ENCODE measurements around the gene POLR1D.
A peak's percentile ranks its signal among the peaks of the same experiment; 100 is the strongest.
"Not testable (repeated sequence)": the region's sequence is repeated elsewhere in the genome, so short reads cannot be mapped to it uniquely, and the experiment has no call there.

POLR1D gene

GRCh38 chr13:27617881-27618321 is 3.8 kb upstream of the POLR1D start:
- no peak for DNase-seq (ENCODE audit: low read depth)

GRCh38 chr13:27619093-27619727 is 2.5 kb upstream of the POLR1D start:
- DNase-seq (ENCODE audit: low read depth): no peak

- DNase-seq (ENCODE audit: low read depth): no peak
These were observed 1.8 kb upstream of the POLR1D start for GRCh38 chr13:27619728-27620376.

GRCh38 chr13:27620377-27621115 is 1.1 kb upstream of the POLR1D start, which contains the start of gene LNX2:
LNX2 (minus strand) TSS chr13:27620529; CDS start chr13:27581703, 38,826 bp downstream.
- DNase-seq (ENCODE audit: low read depth): peak; percentile 97

GRCh38 chr13:27621116-27621365 is 651 bp upstream of the POLR1D start:
- DNase-seq (ENCODE audit: low read depth): no peak

- no peak for DNase-seq (ENCODE audit: low read depth)
These were observed 569 bp downstream of the POLR1D start for GRCh38 chr13:27622102-27622820.

GRCh38 chr13:27622881-27623280 is 1.2 kb downstream of the POLR1D start:
- no peak for DNase-seq (ENCODE audit: low read depth)

- no peak for DNase-seq (ENCODE audit: low read depth)
These were observed 2.4 kb downstream of the POLR1D start for GRCh38 chr13:27624071-27624470.

- no peak for DNase-seq (ENCODE audit: low read depth)
These were observed 4.1 kb downstream of the POLR1D start for GRCh38 chr13:27625839-27626238.

- no peak for DNase-seq (ENCODE audit: low read depth)
These were observed 5.7 kb downstream of the POLR1D start for GRCh38 chr13:27627380-27627779.

- DNase-seq (ENCODE audit: low read depth): no peak
These were observed 6.4 kb downstream of the POLR1D start for GRCh38 chr13:27628081-27628480.

- not testable (repeated sequence) for DNase-seq (ENCODE audit: low read depth)
These were observed 7.1 kb downstream of the POLR1D start for GRCh38 chr13:27628766-27629165.

- DNase-seq (ENCODE audit: low read depth): no peak
These were observed 9.5 kb downstream of the POLR1D start for GRCh38 chr13:27631156-27631555.

GRCh38 chr13:27631665-27632064 is 10.0 kb downstream of the POLR1D start:
- DNase-seq (ENCODE audit: low read depth): no peak

GRCh38 chr13:27632214-27632613 is 10.5 kb downstream of the POLR1D start:
- no peak for DNase-seq (ENCODE audit: low read depth)

GRCh38 chr13:27632648-27633047 is 11.0 kb downstream of the POLR1D start:
- DNase-seq (ENCODE audit: low read depth): no peak

- DNase-seq (ENCODE audit: low read depth): no peak
These were observed 12.5 kb downstream of the POLR1D start for GRCh38 chr13:27634231-27634630.

- DNase-seq (ENCODE audit: low read depth): no peak
These were observed 13.1 kb downstream of the POLR1D start for GRCh38 chr13:27634791-27635190.

- no peak for DNase-seq (ENCODE audit: low read depth)
These were observed 13.6 kb downstream of the POLR1D start for GRCh38 chr13:27635266-27635665.

GRCh38 chr13:27636589-27637288 is 15.0 kb downstream of the POLR1D start:
- DNase-seq (ENCODE audit: low read depth): no peak

GRCh38 chr13:27637289-27637626 is 15.6 kb downstream of the POLR1D start:
- DNase-seq (ENCODE audit: low read depth): no peak

GRCh38 chr13:27638001-27638400 is 16.3 kb downstream of the POLR1D start:
- no peak for DNase-seq (ENCODE audit: low read depth)

All from activated T-cell treated with anti-CD3 and anti-CD28 coated beads for 48 hours (primary cell).